ENCODE data around the gene ATE1. TPM values are rescaled to one million over a fixed set of nuclear protein-coding genes. Genes with fewer than 3 reads are reported as not detected.

ATE1 gene
- total and polyA plus RNA-seq, 4 donors = 4.2 to 47.8 (median 13.2) TPM

DNA sequence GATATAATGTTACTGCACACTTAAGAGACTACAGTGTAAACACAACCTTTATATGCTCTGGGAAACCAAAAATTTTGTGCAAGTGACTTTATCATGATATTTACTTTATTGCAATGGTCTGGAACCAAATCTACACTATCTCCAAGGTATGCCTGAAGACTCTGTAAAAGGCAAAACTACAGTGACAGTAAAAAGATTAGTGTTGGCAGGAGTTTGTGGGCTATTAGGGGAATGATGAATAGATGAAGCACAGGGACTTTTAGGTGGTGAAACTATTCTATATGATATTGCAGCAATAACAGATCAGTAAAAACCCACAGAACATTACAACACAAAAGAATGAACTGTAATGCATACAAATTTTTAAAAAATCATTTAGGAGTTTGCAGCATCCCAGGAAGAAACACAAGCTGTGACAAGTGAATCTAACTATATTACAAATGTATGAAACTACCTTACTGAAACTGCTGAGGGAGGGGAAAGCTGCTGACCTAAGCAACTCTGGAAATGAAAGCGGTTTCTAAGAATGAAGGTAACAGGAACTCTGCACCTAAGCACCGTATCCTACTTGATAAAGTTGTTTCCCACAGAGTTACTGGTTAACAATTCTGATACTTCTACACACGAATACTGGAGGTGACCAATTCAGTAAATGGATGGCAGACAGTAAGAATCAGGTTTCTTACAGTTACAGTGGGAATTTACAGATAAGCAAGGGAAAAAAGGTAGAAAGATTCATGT is 82.6 kb downstream of the ATE1 start:
- Histone ChIP-seq H3K36me3 (ENCODE audit: control insufficient read depth in 4 of 4, insufficient read depth in 4 of 4, low read length in 4 of 4) (peaks cover 2 to 17% (median 8%) of the 10 kb centered on the region in 4 donors), H3K9ac (ENCODE audit: insufficient read depth in 1 of 2, low read length in 2 of 2) (no peak overlapping the region), H3K9me3 (ENCODE audit: control insufficient read depth in 4 of 4, insufficient read depth in 3 of 4, low read length in 3 of 4) (no peaks in the 10 kb centered on the region), H3K4me3 (no peak overlapping the region), H3K27ac (ENCODE audit: low read depth in 1 of 2, low read length in 1 of 2) (no peak overlapping the region), H3K4me1 (ENCODE audit: control insufficient read depth in 5 of 5, insufficient read depth in 5 of 5, low read length in 5 of 5) (peaks cover 0 to 2% (median 0%) of the 10 kb centered on the region in 5 donors), H3K27me3 (ENCODE audit: control insufficient read depth in 3 of 3, insufficient read depth in 3 of 3, low read length in 2 of 3) (no peaks in the 10 kb centered on the region)
- TF ChIP-seq, protein P1, sequence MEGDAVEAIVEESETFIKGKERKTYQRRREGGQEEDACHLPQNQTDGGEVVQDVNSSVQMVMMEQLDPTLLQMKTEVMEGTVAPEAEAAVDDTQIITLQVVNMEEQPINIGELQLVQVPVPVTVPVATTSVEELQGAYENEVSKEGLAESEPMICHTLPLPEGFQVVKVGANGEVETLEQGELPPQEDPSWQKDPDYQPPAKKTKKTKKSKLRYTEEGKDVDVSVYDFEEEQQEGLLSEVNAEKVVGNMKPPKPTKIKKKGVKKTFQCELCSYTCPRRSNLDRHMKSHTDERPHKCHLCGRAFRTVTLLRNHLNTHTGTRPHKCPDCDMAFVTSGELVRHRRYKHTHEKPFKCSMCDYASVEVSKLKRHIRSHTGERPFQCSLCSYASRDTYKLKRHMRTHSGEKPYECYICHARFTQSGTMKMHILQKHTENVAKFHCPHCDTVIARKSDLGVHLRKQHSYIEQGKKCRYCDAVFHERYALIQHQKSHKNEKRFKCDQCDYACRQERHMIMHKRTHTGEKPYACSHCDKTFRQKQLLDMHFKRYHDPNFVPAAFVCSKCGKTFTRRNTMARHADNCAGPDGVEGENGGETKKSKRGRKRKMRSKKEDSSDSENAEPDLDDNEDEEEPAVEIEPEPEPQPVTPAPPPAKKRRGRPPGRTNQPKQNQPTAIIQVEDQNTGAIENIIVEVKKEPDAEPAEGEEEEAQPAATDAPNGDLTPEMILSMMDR (IDR thresholded peaks at IDR 0.05; ENCODE audit: control extremely low read depth, extremely low read depth) = no peak
- no peak for ATAC-seq (ENCODE audit: insufficient read depth, low FRiP score)
- 83 to 95% methylated on average over 3 of the region's 3 CpGs for WGBS, 2 donors
- DNase-seq = no peak

DNA sequence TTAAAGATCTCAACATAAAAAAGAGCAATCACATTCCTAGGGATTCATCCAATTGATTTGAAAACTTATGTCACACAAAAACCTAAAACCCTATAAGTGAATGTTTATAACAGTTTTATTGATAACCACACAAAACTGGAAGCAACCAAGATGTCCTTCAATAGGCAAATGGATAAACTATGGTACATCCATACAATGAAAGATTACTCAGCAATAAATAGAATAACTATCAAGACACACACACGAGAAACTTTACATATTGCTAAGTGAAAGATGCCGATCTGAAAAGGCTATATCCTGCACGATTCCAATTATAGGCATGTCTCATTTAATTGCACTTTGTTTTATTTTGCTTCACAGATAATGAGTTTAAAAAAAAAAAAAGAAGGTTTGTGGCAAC is 83.3 kb downstream of the ATE1 start:
- no peak overlapping the region for H3K4me3 ChIP-seq
- 63 to 82% methylated on average over 3 of the region's 3 CpGs for WGBS, 2 donors
- peaks cover 2 to 16% (median 8%) of the 10 kb centered on the region in 4 donors for H3K36me3 ChIP-seq (ENCODE audit: control insufficient read depth in 4 of 4, insufficient read depth in 4 of 4, low read length in 4 of 4)
- H3K4me1 ChIP-seq (ENCODE audit: control insufficient read depth in 5 of 5, insufficient read depth in 5 of 5, low read length in 5 of 5) = peaks cover 0 to 2% (median 0%) of the 10 kb centered on the region in 5 donors
- TF ChIP-seq, protein P1 (IDR thresholded peaks at IDR 0.05; ENCODE audit: control extremely low read depth, extremely low read depth) = no peak
- no peaks in the 10 kb centered on the region for H3K9me3 ChIP-seq (ENCODE audit: control insufficient read depth in 4 of 4, insufficient read depth in 3 of 4, low read length in 3 of 4)
- H3K27ac ChIP-seq (ENCODE audit: low read depth in 1 of 2, low read length in 1 of 2) = no peak overlapping the region
- H3K9ac ChIP-seq (ENCODE audit: insufficient read depth in 1 of 2, low read length in 2 of 2) = no peak overlapping the region
- no peaks in the 10 kb centered on the region for H3K27me3 ChIP-seq (ENCODE audit: control insufficient read depth in 3 of 3, insufficient read depth in 3 of 3, low read length in 2 of 3)
- ATAC-seq (ENCODE audit: insufficient read depth, low FRiP score) = no peak
- DNase-seq = no peak

DNA sequence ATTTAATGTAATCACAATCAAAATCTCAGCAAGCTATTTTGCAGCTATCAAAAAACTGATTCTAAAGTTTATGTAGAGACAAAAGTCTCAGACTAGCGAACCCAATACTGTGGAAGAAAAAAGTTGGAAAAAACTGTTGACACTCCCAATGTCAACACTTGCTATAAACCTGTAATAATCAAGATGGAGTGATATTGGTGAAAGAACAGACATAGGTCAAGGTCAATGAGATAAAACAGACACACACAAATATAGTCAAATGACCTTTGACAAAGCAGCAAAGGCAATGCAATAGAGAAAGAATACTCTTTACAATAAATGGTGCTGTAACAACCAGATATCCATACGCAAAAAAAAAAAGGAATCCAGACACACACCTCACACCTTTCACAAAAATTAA is 84.5 kb downstream of the ATE1 start:
- H3K4me1 ChIP-seq (ENCODE audit: control insufficient read depth in 5 of 5, insufficient read depth in 5 of 5, low read length in 5 of 5) = peaks cover 0 to 2% (median 0%) of the 10 kb centered on the region in 5 donors
- DNase-seq (no peak), ATAC-seq (ENCODE audit: insufficient read depth, low FRiP score) (no peak)
- no peak overlapping the region for H3K27ac ChIP-seq (ENCODE audit: low read depth in 1 of 2, low read length in 1 of 2)
- H3K27me3 ChIP-seq (ENCODE audit: control insufficient read depth in 3 of 3, insufficient read depth in 3 of 3, low read length in 2 of 3) = no peaks in the 10 kb centered on the region
- H3K9me3 ChIP-seq (ENCODE audit: control insufficient read depth in 4 of 4, insufficient read depth in 3 of 4, low read length in 3 of 4) = no peaks in the 10 kb centered on the region
- 95 to 97% methylated on average over 2 of the region's 2 CpGs for WGBS, 2 donors
- H3K4me3 ChIP-seq = no peak overlapping the region
- H3K36me3 ChIP-seq (ENCODE audit: control insufficient read depth in 4 of 4, insufficient read depth in 4 of 4, low read length in 4 of 4) = peaks cover 2 to 10% (median 5%) of the 10 kb centered on the region in 4 donors
- H3K9ac ChIP-seq (ENCODE audit: insufficient read depth in 1 of 2, low read length in 2 of 2) = no peak overlapping the region
- TF ChIP-seq, protein P1 (IDR thresholded peaks at IDR 0.05; ENCODE audit: control extremely low read depth, extremely low read depth) = no peak
